Activated T-cell treated with anti-CD3 and anti-CD28 coated beads, Interleukin-2, amount 50 U/mL, for 24 hours (primary cell): ENCODE measurements around the gene MGARP.
"Not testable (repeated sequence)": the region's sequence is repeated elsewhere in the genome, so short reads cannot be mapped to it uniquely, and the experiment has no call there.

Experiments
- DNase-seq: peaks from one replicate; pipeline ENCODE4 v3.0.0-alpha.2; 2020
- H3K27ac Mint-ChIP-seq: 2 replicates; pipeline ENCODE4 v1.8.0; 2020; ENCODE audit warnings: mild to moderate bottlenecking, mixed read lengths
- H3K27me3 Mint-ChIP-seq: 2 replicates; pipeline ENCODE4 v1.8.0; 2020; ENCODE audit warnings: mixed read lengths
- H3K36me3 Mint-ChIP-seq: 2 replicates; pipeline ENCODE4 v1.8.0; 2020; ENCODE audit warnings: low read depth, mixed read lengths
- H3K4me1 Mint-ChIP-seq: 2 replicates; pipeline ENCODE4 v1.8.0; 2020; ENCODE audit warnings: low read depth, mixed read lengths
- H3K4me3 Mint-ChIP-seq: 2 replicates; pipeline ENCODE4 v1.8.0; 2020; ENCODE audit warnings: mild to moderate bottlenecking, moderate library complexity, mixed read lengths
- H3K9me3 Mint-ChIP-seq: 2 replicates; pipeline ENCODE4 v1.8.0; 2020; ENCODE audit warnings: mixed read lengths

MGARP gene

DNA sequence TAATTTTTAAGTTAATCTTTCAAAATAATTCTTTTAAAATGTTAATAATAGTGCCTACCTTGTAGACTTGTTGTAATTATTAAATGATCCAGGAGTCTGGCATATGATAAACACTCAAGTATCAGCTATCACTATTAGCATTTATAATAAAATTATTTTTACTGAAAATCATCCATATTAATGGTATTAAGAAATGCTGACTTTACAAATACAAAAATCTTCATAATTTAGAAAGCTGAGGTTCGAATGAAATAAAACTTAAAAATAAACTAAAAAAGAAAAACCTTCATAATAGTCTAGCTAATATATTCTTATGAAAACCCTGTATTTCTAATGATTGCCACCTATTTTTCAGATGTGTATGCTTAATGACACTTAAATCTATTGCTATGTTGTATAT, 5.2 kb downstream of the MGARP start:
- no peak for DNase-seq
- Mint-ChIP-seq H3K4me1 (peaks cover 11% of the 10 kb centered on the region), H3K27ac (no peak overlapping the region), H3K9me3 (no peaks in the 10 kb centered on the region), H3K27me3 (peaks cover 35% of the 10 kb centered on the region), H3K4me3 (no peak overlapping the region), H3K36me3 (no peaks in the 10 kb centered on the region)

- no peaks in the 10 kb centered on the region for H3K9me3 Mint-ChIP-seq
- peaks cover 2% of the 10 kb centered on the region for H3K4me1 Mint-ChIP-seq
- H3K27me3 Mint-ChIP-seq: peaks cover 26% of the 10 kb centered on the region
- H3K36me3 Mint-ChIP-seq: no peaks in the 10 kb centered on the region
- H3K27ac Mint-ChIP-seq: no peak overlapping the region
- DNase-seq: no peak
- H3K4me3 Mint-ChIP-seq: no peak overlapping the region
Observed at GRCh38 chr4:139273835-139274234, 6.2 kb downstream of the MGARP start.

GRCh38 chr4:139267301-139267700, 12.7 kb downstream of the MGARP start:
- no peaks in the 10 kb centered on the region for H3K36me3 Mint-ChIP-seq
- DNase-seq: no peak
- H3K27ac Mint-ChIP-seq: peak overlapping the region; percentile 91
- peaks cover 28% of the 10 kb centered on the region for H3K4me1 Mint-ChIP-seq
- H3K27me3 Mint-ChIP-seq: no peaks in the 10 kb centered on the region
- H3K4me3 Mint-ChIP-seq: peak overlapping the region; percentile 65
- no peaks in the 10 kb centered on the region for H3K9me3 Mint-ChIP-seq

DNA sequence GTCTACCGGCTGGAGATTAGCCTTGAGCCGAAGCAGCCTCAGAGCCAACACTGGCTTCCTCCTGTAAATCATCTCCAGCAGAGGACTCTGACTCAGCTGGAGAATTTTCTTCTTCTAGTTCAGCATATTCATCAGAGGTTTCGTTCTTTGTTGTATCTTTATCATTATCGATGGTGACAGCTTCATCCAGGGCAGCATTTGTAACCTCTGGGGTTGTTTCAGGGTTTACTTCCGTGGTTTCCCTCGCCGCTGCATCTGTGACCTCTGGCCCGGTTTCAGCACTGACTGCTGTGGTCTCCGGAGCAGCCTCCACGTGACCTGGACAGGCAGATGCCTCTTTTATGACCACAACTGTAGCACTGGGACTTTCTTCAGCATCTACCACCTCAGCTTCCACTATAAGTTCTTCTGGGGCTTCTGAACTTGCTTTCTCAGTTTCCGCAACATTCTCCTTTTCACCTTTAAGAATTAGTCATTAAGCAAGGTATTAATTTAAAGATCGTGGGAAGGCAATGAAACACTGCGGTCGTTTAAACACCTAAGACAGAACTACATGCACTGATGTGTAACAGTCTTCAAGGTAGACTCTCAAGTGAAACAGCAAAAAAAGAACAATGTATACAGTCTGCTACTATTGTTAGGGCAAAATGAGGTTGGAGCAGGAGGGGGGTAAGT, 13.3 kb downstream of the MGARP start:
- H3K36me3 Mint-ChIP-seq: no peaks in the 10 kb centered on the region
- peak overlapping the region; percentile 65 for H3K4me3 Mint-ChIP-seq
- H3K9me3 Mint-ChIP-seq: no peaks in the 10 kb centered on the region
- no peaks in the 10 kb centered on the region for H3K27me3 Mint-ChIP-seq
- DNase-seq: peak; percentile 83
- H3K27ac Mint-ChIP-seq: peak overlapping the region; percentile 91
- H3K4me1 Mint-ChIP-seq: peaks cover 28% of the 10 kb centered on the region

GRCh38 chr4:139266208-139266582, 13.8 kb downstream of the MGARP start:
- Mint-ChIP-seq H3K36me3 (no peaks in the 10 kb centered on the region), H3K9me3 (no peaks in the 10 kb centered on the region), H3K4me3 (peak overlapping the region; percentile 65), H3K4me1 (peaks cover 28% of the 10 kb centered on the region), H3K27me3 (no peaks in the 10 kb centered on the region), H3K27ac (peak overlapping the region; percentile 91)
- no peak for DNase-seq

DNA sequence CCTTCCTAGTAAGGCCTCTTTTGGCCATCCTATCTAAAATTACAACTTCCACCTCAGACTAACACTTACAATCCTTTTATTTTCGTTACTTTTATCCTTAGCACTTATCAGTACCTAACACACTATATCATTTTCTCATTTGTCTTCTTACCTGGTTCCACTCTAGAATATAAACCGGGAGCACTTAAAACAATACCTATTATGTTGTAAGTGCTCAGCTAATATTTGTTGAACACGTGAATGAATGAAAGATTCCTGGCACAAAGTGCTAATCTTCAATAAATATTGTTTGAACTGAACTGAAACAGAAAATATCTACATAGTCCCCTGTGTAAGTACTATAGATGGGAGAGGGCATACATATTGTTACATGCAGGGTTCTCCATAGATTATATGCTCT, 14.4 kb downstream of the MGARP start:
- no peak overlapping the region for H3K27ac Mint-ChIP-seq
- no peak overlapping the region for H3K4me3 Mint-ChIP-seq
- H3K27me3 Mint-ChIP-seq: no peaks in the 10 kb centered on the region
- H3K4me1 Mint-ChIP-seq: peaks cover 28% of the 10 kb centered on the region
- no peaks in the 10 kb centered on the region for H3K9me3 Mint-ChIP-seq
- DNase-seq: no peak
- no peaks in the 10 kb centered on the region for H3K36me3 Mint-ChIP-seq

DNA sequence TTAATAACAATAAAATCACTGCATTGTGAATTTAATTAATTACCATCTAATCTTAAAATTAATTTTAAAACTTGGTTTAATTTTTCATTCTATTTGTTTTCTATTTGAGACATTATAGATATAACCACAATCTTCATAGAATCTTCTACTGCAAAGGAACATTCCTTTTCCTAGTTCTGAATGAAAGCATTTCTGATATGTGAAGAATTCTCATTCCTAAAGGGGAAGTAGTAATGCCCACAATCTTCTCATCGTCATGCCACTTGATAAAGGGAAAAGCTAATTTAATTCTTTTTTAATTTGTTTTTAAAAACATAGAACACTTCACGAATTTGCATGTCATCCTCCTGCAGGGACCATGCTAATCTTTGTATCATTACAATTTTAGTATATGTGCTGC, 23.7 kb downstream of the MGARP start:
- DNase-seq: no peak
- no peaks in the 10 kb centered on the region for H3K27me3 Mint-ChIP-seq
- H3K9me3 Mint-ChIP-seq: no peaks in the 10 kb centered on the region
- no peaks in the 10 kb centered on the region for H3K36me3 Mint-ChIP-seq
- H3K4me1 Mint-ChIP-seq: no peaks in the 10 kb centered on the region
- H3K27ac Mint-ChIP-seq: no peak overlapping the region
- no peak overlapping the region for H3K4me3 Mint-ChIP-seq

- not testable (repeated sequence) for H3K4me3 Mint-ChIP-seq, H3K27ac Mint-ChIP-seq, H3K9me3 Mint-ChIP-seq, H3K36me3 Mint-ChIP-seq, H3K27me3 Mint-ChIP-seq, H3K4me1 Mint-ChIP-seq, DNase-seq
Observed at GRCh38 chr4:139255581-139255980, 24.4 kb downstream of the MGARP start.

- Mint-ChIP-seq H3K4me3 (no peak overlapping the region), H3K27ac (no peak overlapping the region), H3K9me3 (no peaks in the 10 kb centered on the region), H3K4me1 (no peaks in the 10 kb centered on the region), H3K36me3 (no peaks in the 10 kb centered on the region), H3K27me3 (no peaks in the 10 kb centered on the region)
- DNase-seq: no peak
Observed at GRCh38 chr4:139253713-139254112, 26.3 kb downstream of the MGARP start.

GRCh38 chr4:139253046-139253445, 27.0 kb downstream of the MGARP start:
- Mint-ChIP-seq H3K9me3 (no peaks in the 10 kb centered on the region), H3K4me1 (no peaks in the 10 kb centered on the region), H3K27ac (no peak overlapping the region), H3K36me3 (no peaks in the 10 kb centered on the region), H3K27me3 (no peaks in the 10 kb centered on the region), H3K4me3 (no peak overlapping the region)
- no peak for DNase-seq

DNA sequence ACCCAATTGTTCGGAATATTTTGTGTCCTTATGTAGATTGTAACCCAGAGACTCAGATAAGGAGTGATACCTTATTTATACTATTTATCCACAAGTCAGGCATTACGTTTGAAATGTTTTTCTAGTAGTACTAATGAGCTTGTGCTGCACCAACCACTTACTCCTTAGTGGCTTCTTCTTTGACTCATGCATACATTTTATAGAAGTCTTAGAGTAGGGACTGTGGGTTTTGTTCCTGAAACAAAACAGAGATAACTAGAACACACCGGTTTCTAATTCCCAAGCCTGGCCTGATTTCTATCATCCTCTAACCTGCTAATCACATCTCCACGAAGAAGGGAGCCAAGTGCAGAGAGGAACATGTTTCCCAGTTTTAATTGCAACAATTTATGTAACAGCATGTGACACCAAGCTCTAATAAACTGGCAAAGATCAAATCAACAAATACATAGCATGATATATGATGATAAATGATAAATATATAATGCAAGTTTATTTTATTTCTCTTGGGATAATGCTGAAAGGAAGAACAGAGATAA, 32.3 kb downstream of the MGARP start:
- Mint-ChIP-seq H3K36me3 (no peaks in the 10 kb centered on the region), H3K4me3 (no peak overlapping the region), H3K9me3 (no peaks in the 10 kb centered on the region)

DNA sequence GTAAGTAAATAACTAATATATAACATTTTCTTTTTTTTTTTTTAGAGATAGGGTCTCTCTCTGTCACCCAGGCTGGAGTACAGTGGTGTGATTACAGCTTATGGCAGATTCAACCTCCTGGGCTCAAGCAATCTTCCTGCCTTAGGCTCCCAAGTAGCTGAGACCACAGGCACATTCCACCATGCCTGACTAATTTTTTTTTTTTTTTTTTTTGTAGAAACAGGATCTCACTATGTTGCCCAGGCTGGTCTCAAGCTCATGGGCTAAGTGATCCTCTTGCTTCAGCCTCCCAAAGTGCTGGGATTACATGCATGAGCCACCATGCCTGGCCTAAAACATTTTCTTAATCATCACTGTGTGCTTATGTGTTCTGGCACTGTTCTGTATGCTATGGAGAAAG, 32.8 kb downstream of the MGARP start:
- Mint-ChIP-seq H3K27me3 (no peaks in the 10 kb centered on the region), H3K4me3 (no peak overlapping the region), H3K27ac (no peak overlapping the region), H3K36me3 (no peaks in the 10 kb centered on the region), H3K4me1 (no peaks in the 10 kb centered on the region), H3K9me3 (no peaks in the 10 kb centered on the region)
- DNase-seq: no peak

More for the DNA sequence above, 32.3 kb downstream of the MGARP start:
- no peak for DNase-seq
- H3K4me1 Mint-ChIP-seq: no peaks in the 10 kb centered on the region
- no peaks in the 10 kb centered on the region for H3K27me3 Mint-ChIP-seq
- H3K27ac Mint-ChIP-seq: no peak overlapping the region

DNA sequence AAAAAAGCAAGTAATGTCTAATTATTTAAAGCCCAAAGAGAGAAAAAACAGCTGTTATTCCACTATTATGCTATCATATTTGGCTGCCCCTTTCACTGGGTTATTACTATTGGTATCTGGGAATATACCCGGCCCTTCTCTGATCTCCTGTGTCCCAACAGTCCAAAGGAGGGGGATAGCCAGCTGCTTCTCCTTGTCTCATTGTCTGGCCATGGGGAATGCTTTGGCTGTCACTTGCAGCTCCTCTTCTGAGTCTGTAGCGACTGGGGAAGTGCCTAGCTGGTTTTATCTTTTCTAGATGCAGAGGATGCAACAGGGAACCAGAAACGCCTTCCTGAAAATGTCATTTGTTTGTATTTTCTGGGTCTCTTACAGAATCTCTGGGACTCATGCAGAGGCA, 33.9 kb downstream of the MGARP start:
- no peak overlapping the region for H3K4me3 Mint-ChIP-seq
- no peak overlapping the region for H3K27ac Mint-ChIP-seq
- no peak for DNase-seq

DNA sequence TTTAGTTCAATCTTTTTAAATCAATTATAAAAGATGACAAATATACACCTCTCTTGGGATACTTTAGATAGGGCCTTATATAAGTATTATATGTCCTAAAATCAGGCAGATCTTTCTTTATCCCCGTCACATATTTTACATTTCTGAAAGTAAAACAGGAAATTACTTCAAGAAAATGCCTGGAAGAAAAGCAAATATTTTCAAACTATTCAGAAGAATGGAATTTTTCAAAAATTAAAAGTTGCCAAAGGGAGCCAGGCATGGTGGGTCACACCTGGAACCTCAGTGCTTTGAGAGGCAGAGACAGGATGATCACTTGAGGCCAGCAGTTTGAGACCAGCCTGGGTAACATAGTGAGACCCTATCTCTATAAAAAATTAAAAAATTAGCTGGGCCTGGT, 34.4 kb downstream of the MGARP start:
- no peaks in the 10 kb centered on the region for H3K27me3 Mint-ChIP-seq
- DNase-seq: no peak

More for the DNA sequence above, 33.9 kb downstream of the MGARP start:
- Mint-ChIP-seq H3K9me3 (no peaks in the 10 kb centered on the region), H3K27me3 (no peaks in the 10 kb centered on the region), H3K4me1 (no peaks in the 10 kb centered on the region), H3K36me3 (no peaks in the 10 kb centered on the region)

GRCh38 chr4:139243448-139244365, 36.3 kb downstream of the MGARP start:
- H3K9me3 Mint-ChIP-seq: peaks cover 4% of the 10 kb centered on the region

More for the DNA sequence above, 34.4 kb downstream of the MGARP start:
- H3K9me3 Mint-ChIP-seq: no peaks in the 10 kb centered on the region
- H3K27ac Mint-ChIP-seq: no peak overlapping the region
- H3K4me3 Mint-ChIP-seq: no peak overlapping the region
- no peaks in the 10 kb centered on the region for H3K36me3 Mint-ChIP-seq
- H3K4me1 Mint-ChIP-seq: no peaks in the 10 kb centered on the region

More at GRCh38 chr4:139243448-139244365, 36.3 kb downstream of the MGARP start:
- DNase-seq: no peak
- Mint-ChIP-seq H3K4me1 (no peaks in the 10 kb centered on the region), H3K27me3 (no peaks in the 10 kb centered on the region), H3K27ac (no peak overlapping the region), H3K36me3 (no peaks in the 10 kb centered on the region), H3K4me3 (no peak overlapping the region)
